Stimulated activated CD4-positive, alpha-beta T cell treated with anti-CD3 and anti-CD28 coated beads, Interleukin-12 subunit alpha, Interleukin-12 subunit beta, amount 100 ng/mL, for 48 hours (primary cell): ENCODE results near the gene GPC6.

Experiments
- DNase-seq, 3 donors: peaks; one replicate each; pipeline ENCODE4 v3.0.0-alpha.2; 2020; ENCODE audit warnings: low read depth in 2 of 3, low spot score in 1 of 3

GPC6 gene

GRCh38 chr13:94312511-94313216 is 1086.1 kb downstream of the GPC6 start:
- DNase-seq: no peak

- no peak for DNase-seq
Measured at GRCh38 chr13:94313321-94313910, 1086.8 kb downstream of the GPC6 start.

GRCh38 chr13:94313926-94314325 is 1087.3 kb downstream of the GPC6 start:
- no peak for DNase-seq

GRCh38 chr13:94315188-94315587 is 1088.6 kb downstream of the GPC6 start:
- no peak for DNase-seq

GRCh38 chr13:94317063-94317491 is 1090.5 kb downstream of the GPC6 start:
- no peak for DNase-seq

GRCh38 chr13:94318418-94318817 is 1091.8 kb downstream of the GPC6 start:
- no peak for DNase-seq

GRCh38 chr13:94319501-94319900 is 1092.9 kb downstream of the GPC6 start:
- DNase-seq: no peak

GRCh38 chr13:94322925-94323763 is 1096.5 kb downstream of the GPC6 start:
- no peak for DNase-seq

- DNase-seq: no peak
Measured at GRCh38 chr13:94323764-94324758, 1097.5 kb downstream of the GPC6 start.

- no peak for DNase-seq
Measured at GRCh38 chr13:94324767-94325540, 1098.3 kb downstream of the GPC6 start.

- DNase-seq: no peak
Measured at GRCh38 chr13:94325650-94326049, 1099.0 kb downstream of the GPC6 start.

- no peak for DNase-seq
Measured at GRCh38 chr13:94327318-94327717, 1100.7 kb downstream of the GPC6 start.

- DNase-seq: no peak
Measured at GRCh38 chr13:94328381-94329041, 1101.9 kb downstream of the GPC6 start.

GRCh38 chr13:94329277-94329676 is 1102.7 kb downstream of the GPC6 start:
- DNase-seq: no peak

GRCh38 chr13:94329754-94330551 is 1103.3 kb downstream of the GPC6 start:
- no peak for DNase-seq

- no peak for DNase-seq
Measured at GRCh38 chr13:94330552-94331071, 1104.0 kb downstream of the GPC6 start.

GRCh38 chr13:94331281-94331680 is 1104.7 kb downstream of the GPC6 start:
- DNase-seq: no peak

GRCh38 chr13:94332359-94333096 is 1105.9 kb downstream of the GPC6 start:
- no peak for DNase-seq
